Mesothelial cell of epicardium (in vitro differentiated cells): ENCODE measurements around the gene PLEKHG1. TPM values are rescaled to one million over a fixed set of nuclear protein-coding genes. Genes with fewer than 3 reads are reported as not detected.

ENCODE experiments used
- DNase-seq, 2 experiments: peaks; one replicate each; pipeline ENCODE4 v3.0.0; 2021; ENCODE audit warnings: low spot score in 2 of 2; ENCODE audit not compliant: unreplicated experiment in 2 of 2
- H3K27ac Mint-ChIP-seq: 2 replicates; pipeline ENCODE4 v1.8.0; 2021; ENCODE audit warnings: mixed read lengths
- H3K27me3 Mint-ChIP-seq: 2 replicates; pipeline ENCODE4 v1.8.0; 2021; ENCODE audit warnings: low read depth, mixed read lengths
- H3K36me3 Mint-ChIP-seq: 2 replicates; pipeline ENCODE4 v1.8.0; 2021; ENCODE audit warnings: mixed read lengths
- H3K4me1 Mint-ChIP-seq: 2 replicates; pipeline ENCODE4 v1.8.0; 2021; ENCODE audit warnings: mixed read lengths
- H3K4me3 Mint-ChIP-seq: 2 replicates; pipeline ENCODE4 v1.8.0; 2021; ENCODE audit warnings: mild to moderate bottlenecking, moderate library complexity, mixed read lengths
- H3K9me3 Mint-ChIP-seq: 2 replicates; pipeline ENCODE4 v1.8.0; 2021; ENCODE audit warnings: mixed read lengths
- CTCF ChIP-seq: fragments of 200-600 bp; sonication (generic); IDR thresholded peaks from one replicate; pipeline ENCODE4 v1.5.0; 2021; ENCODE audit warnings: antibody characterized with exemption; ENCODE audit not compliant: unreplicated experiment
- total RNA-seq: library from RNA; stranded (reverse); gene quantifications from 3 replicates; pipeline ENCODE4 v1.2.1, GENCODE V29; 2021

PLEKHG1 gene
- total RNA-seq, 1 donor from 2014 or later, result 69.3 TPM

GRCh38 chr6:150615967-150616366 lies 16.3 kb downstream of the PLEKHG1 start:
- Mint-ChIP-seq H3K27ac (no peak overlapping the region), H3K4me3 (no peak overlapping the region), H3K36me3 (peaks cover 6% of the 10 kb centered on the region), H3K27me3 (peaks cover 2% of the 10 kb centered on the region), H3K9me3 (no peaks in the 10 kb centered on the region), H3K4me1 (peaks cover 16% of the 10 kb centered on the region)
- DNase-seq, result no peak
- TF ChIP-seq CTCF, result no peak

DNA sequence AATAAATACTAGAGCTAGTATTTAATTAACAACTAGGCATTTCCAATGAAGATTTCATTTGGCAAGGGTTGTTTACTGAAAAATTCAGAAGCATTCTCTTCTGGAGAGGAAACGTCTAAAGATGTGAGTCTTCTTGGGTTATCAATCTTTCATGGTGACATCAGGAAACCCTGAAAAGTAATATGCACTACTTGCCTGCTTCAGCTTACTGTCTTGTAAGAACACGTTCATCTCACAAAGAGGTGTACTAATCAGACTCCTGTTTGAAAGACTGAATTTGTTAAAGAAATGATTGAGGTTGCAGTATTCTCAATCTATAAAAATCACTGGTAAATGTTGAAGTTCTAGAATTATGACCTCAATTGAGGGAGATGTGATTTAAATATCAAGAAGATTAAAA lies 16.9 kb downstream of the PLEKHG1 start:
- no peak for TF ChIP-seq CTCF
- H3K27me3 Mint-ChIP-seq, result peaks cover 2% of the 10 kb centered on the region
- H3K36me3 Mint-ChIP-seq, result peaks cover 6% of the 10 kb centered on the region
- H3K9me3 Mint-ChIP-seq, result no peaks in the 10 kb centered on the region
- H3K4me3 Mint-ChIP-seq, result no peak overlapping the region
- peaks cover 16% of the 10 kb centered on the region for H3K4me1 Mint-ChIP-seq
- H3K27ac Mint-ChIP-seq, result no peak overlapping the region
- no peak for DNase-seq

DNA sequence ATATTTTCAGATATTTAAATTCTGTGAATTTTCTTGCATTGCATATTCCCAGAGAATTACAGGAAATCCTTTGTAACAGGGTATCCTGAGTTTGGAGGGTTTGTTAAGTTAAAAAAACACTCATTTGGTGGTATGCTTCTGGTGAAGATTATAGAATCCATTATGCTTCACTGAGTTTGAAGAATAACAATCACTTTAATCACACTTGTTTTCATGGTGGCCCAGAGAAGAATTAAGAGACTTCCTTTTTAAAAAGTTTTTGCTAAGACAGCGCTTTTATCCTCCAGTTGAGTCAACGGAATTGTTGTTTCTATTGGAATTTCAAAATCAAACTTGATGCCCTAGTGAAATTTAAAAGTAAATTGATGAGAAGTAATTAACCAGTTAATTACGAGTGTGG lies 17.4 kb downstream of the PLEKHG1 start:
- Mint-ChIP-seq H3K9me3 (no peaks in the 10 kb centered on the region), H3K27me3 (peaks cover 2% of the 10 kb centered on the region), H3K36me3 (peaks cover 8% of the 10 kb centered on the region), H3K4me3 (no peak overlapping the region), H3K4me1 (peaks cover 18% of the 10 kb centered on the region), H3K27ac (no peak overlapping the region)
- DNase-seq, result no peak
- TF ChIP-seq CTCF, result no peak

GRCh38 chr6:150617496-150618460 lies 18.1 kb downstream of the PLEKHG1 start:
- Mint-ChIP-seq H3K4me1 (peaks cover 22% of the 10 kb centered on the region), H3K4me3 (no peak overlapping the region), H3K27me3 (peaks cover 2% of the 10 kb centered on the region), H3K9me3 (no peaks in the 10 kb centered on the region), H3K36me3 (peaks cover 8% of the 10 kb centered on the region), H3K27ac (no peak overlapping the region)
- no peak for DNase-seq
- no peak for TF ChIP-seq CTCF

- DNase-seq, result no peak
- Mint-ChIP-seq H3K9me3 (no peaks in the 10 kb centered on the region), H3K4me3 (no peak overlapping the region), H3K27ac (no peak overlapping the region), H3K4me1 (peaks cover 33% of the 10 kb centered on the region), H3K36me3 (peaks cover 12% of the 10 kb centered on the region), H3K27me3 (no peaks in the 10 kb centered on the region)
- TF ChIP-seq CTCF, result no peak
These were observed 19.6 kb downstream of the PLEKHG1 start for GRCh38 chr6:150619275-150619674.
